C4-2B (cell line): ENCODE data around the gene NCK2.

Experiments
- CTCF ChIP-seq: fragments of 450-650 bp; conservative IDR thresholded peaks from 2 replicates; pipeline ENCODE4 v1.5.1; 2017; ENCODE audit warnings: mild to moderate bottlenecking
- ZFX ChIP-seq: fragments of 450-650 bp; IDR thresholded peaks from 2 replicates; pipeline ENCODE4 v1.6.1; 2017

GRCh38 chr2:105822186-105822585, 77.5 kb downstream of the NCK2 start:
- TF ChIP-seq CTCF (no peak), ZFX (no peak)
